ENCODE results near the gene RUSC2.
"Not testable (repeated sequence)": the region's sequence is repeated elsewhere in the genome, so short reads cannot be mapped to it uniquely, and the experiment has no call there.

The RUSC2 gene

GRCh38 chr9:35521708-35522107 is 31.8 kb downstream of the RUSC2 start:
- no peak for DNase-seq (ENCODE audit: low spot score)

GRCh38 chr9:35522187-35522586 is 32.3 kb downstream of the RUSC2 start:
- no peak for DNase-seq (ENCODE audit: low spot score)

GRCh38 chr9:35522700-35523099 is 32.8 kb downstream of the RUSC2 start:
- DNase-seq (ENCODE audit: low spot score), result no peak

GRCh38 chr9:35523556-35523955 is 33.6 kb downstream of the RUSC2 start:
- not testable (repeated sequence) for DNase-seq (ENCODE audit: low spot score)

- no peak for DNase-seq (ENCODE audit: low spot score)
Observed at GRCh38 chr9:35526087-35526801, 36.3 kb downstream of the RUSC2 start.

GRCh38 chr9:35529161-35529823 is 39.4 kb downstream of the RUSC2 start:
- peak; percentile 50 for DNase-seq (ENCODE audit: low spot score)

- no peak for DNase-seq (ENCODE audit: low spot score)
Observed at GRCh38 chr9:35533398-35533797, 43.5 kb downstream of the RUSC2 start.

GRCh38 chr9:35534921-35535320 is 45.0 kb downstream of the RUSC2 start:
- DNase-seq (ENCODE audit: low spot score), result not testable (repeated sequence)

- DNase-seq (ENCODE audit: low spot score), result no peak
Observed at GRCh38 chr9:35537913-35538312, 48.0 kb downstream of the RUSC2 start.

- DNase-seq (ENCODE audit: low spot score), result peak; percentile 92
Observed at GRCh38 chr9:35538361-35539234, 48.7 kb downstream of the RUSC2 start.

Data from globus pallidus (tissue), 1 donor.